Loucy (cell line): ENCODE measurements around the gene ABCB9.

Experiments
- H2AFZ ChIP-seq: fragments of 200-600 bp; sonication (generic); 2 replicates; pipeline ENCODE4 v1.6.0; 2016; ENCODE audit warnings: antibody characterized with exemption, mild to moderate bottlenecking, low read length, moderate library complexity
- H3F3A ChIP-seq: fragments of 200-600 bp; 2 replicates; pipeline ENCODE4 v1.6.0; 2016; ENCODE audit warnings: antibody characterized with exemption, low read depth, mild to moderate bottlenecking
- H3K27me3 ChIP-seq: fragments of 200-600 bp; sonication (generic); 2 replicates; pipeline ENCODE4 v1.6.1; 2014; ENCODE audit warnings: low read length, mild to moderate bottlenecking; ENCODE audit not compliant: insufficient read depth, poor library complexity, severe bottlenecking
- H3K36me3 ChIP-seq: fragments of 200-600 bp; sonication (generic); 2 replicates; pipeline ENCODE4 v1.6.1; 2016; ENCODE audit warnings: low read length; ENCODE audit not compliant: insufficient read depth
- H3K4me1 ChIP-seq: fragments of 200-600 bp; sonication (generic); 2 replicates; pipeline ENCODE4 v1.5.1; 2014; ENCODE audit warnings: low read length, mild to moderate bottlenecking; ENCODE audit not compliant: insufficient read depth, poor library complexity, severe bottlenecking
- H3K4me2 ChIP-seq: fragments of 200-600 bp; sonication (generic); 2 replicates; pipeline ENCODE4 v1.6.0; 2014; ENCODE audit warnings: antibody characterized with exemption, low read length, low read depth, mild to moderate bottlenecking; ENCODE audit not compliant: poor library complexity, severe bottlenecking
- H3K4me3 ChIP-seq: fragments of 200-600 bp; sonication (generic); 2 replicates; pipeline ENCODE4 v1.5.1; 2014; ENCODE audit warnings: low read length, mild to moderate bottlenecking, mixed read lengths; ENCODE audit not compliant: poor library complexity, severe bottlenecking
- H3K79me2 ChIP-seq: fragments of 200-600 bp; sonication (generic); 2 replicates; pipeline ENCODE4 v1.6.1; 2014; ENCODE audit warnings: low read length; ENCODE audit not compliant: insufficient read depth
- H3K9ac ChIP-seq: fragments of 200-600 bp; sonication (generic); 2 replicates; pipeline ENCODE4 v1.6.0; 2014; ENCODE audit warnings: mild to moderate bottlenecking, low read depth, low read length, moderate library complexity; ENCODE audit not compliant: poor library complexity, severe bottlenecking
- H3K9me2 ChIP-seq: fragments of 200-600 bp; sonication (generic); replicated peaks from 2 replicates; pipeline ENCODE4 v1.6.1; 2016; ENCODE audit warnings: low read depth, low read length, mixed read lengths
- H3K9me3 ChIP-seq: fragments of 200-600 bp; sonication (generic); 2 replicates; pipeline ENCODE4 v1.6.1; 2014; ENCODE audit warnings: mild to moderate bottlenecking, antibody characterized with exemption, low read length, low read depth; ENCODE audit not compliant: insufficient read depth
- H4K20me1 ChIP-seq: fragments of 200-600 bp; sonication (generic); 2 replicates; pipeline ENCODE4 v1.6.0; 2014; ENCODE audit warnings: antibody characterized with exemption, low read length, mild to moderate bottlenecking; ENCODE audit not compliant: insufficient read depth, poor library complexity, severe bottlenecking
- EZH2phosphoT487 ChIP-seq: fragments of 200-600 bp; IDR thresholded peaks from 2 replicates; pipeline ENCODE4 v1.6.1; 2018; ENCODE audit warnings: antibody characterized with exemption, mild to moderate bottlenecking, moderate library complexity, borderline replicate concordance
- TF ChIP-seq, protein P1 (sequence below): fragments of 200-600 bp; sonication (generic); conservative IDR thresholded peaks from 2 replicates; pipeline ENCODE4 v1.5.1; 2014; ENCODE audit warnings: mild to moderate bottlenecking, antibody characterized with exemption, low read length

Gene ABCB9

DNA sequence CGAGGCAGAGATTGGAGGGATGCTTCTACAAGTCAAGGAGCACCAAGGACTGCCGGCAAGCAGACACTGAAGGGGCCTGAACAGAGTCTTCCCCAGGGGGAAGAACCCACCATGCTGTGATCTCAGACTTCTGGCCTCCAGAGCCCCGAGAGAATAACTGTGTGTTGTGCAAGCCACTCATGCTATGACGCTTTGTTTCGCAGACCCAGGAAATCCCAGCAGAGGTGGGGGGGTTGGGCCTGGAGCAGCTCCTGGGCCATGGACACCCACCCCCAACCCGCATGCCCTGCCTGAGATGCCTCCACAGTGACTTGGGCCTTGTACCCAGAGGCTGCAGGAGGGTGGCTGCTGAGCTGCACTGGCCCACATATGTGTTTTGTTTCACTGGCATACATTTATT, 45.4 kb upstream of the ABCB9 start:
- Histone ChIP-seq H3K9me2 (no peaks in the 10 kb centered on the region), H3K27me3 (no peaks in the 10 kb centered on the region), H3K4me3 (no peak overlapping the region), H3K36me3 (no peaks in the 10 kb centered on the region), H4K20me1 (no peaks in the 10 kb centered on the region), H2AFZ (no peak overlapping the region), H3K9ac (no peak overlapping the region), H3K9me3 (no peaks in the 10 kb centered on the region), H3K4me1 (no peaks in the 10 kb centered on the region), H3K4me2 (no peak overlapping the region), H3K79me2 (no peaks in the 10 kb centered on the region), H3F3A (no peaks in the 10 kb centered on the region)
- TF ChIP-seq EZH2phosphoT487 = no peak
- TF ChIP-seq, protein P1, sequence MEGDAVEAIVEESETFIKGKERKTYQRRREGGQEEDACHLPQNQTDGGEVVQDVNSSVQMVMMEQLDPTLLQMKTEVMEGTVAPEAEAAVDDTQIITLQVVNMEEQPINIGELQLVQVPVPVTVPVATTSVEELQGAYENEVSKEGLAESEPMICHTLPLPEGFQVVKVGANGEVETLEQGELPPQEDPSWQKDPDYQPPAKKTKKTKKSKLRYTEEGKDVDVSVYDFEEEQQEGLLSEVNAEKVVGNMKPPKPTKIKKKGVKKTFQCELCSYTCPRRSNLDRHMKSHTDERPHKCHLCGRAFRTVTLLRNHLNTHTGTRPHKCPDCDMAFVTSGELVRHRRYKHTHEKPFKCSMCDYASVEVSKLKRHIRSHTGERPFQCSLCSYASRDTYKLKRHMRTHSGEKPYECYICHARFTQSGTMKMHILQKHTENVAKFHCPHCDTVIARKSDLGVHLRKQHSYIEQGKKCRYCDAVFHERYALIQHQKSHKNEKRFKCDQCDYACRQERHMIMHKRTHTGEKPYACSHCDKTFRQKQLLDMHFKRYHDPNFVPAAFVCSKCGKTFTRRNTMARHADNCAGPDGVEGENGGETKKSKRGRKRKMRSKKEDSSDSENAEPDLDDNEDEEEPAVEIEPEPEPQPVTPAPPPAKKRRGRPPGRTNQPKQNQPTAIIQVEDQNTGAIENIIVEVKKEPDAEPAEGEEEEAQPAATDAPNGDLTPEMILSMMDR = no peak

DNA sequence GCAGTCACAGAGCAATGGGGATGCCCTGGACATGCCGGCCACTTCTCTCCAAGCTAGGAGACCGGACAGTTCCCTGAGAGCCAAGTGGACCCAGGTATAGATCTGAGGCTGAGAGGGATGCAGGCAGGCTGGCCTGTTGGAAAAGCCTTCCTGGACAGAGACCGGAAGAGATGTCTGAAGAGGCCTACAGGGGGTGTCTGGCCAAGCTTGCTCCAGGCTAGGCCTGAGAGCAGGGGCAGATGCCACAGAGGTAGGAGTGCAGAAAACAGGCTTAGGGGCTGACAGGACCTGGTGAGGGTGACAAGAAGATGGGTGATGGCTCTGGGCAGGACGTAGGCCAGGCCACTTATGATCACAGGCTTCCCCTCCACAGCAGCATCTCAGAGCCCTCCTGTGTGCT, 44.4 kb upstream of the ABCB9 start:
- H3K79me2 ChIP-seq = no peaks in the 10 kb centered on the region
- no peaks in the 10 kb centered on the region for H4K20me1 ChIP-seq
- no peaks in the 10 kb centered on the region for H3F3A ChIP-seq
- TF ChIP-seq, protein P1 = no peak
- TF ChIP-seq EZH2phosphoT487 = no peak
- H3K9me2 ChIP-seq = no peaks in the 10 kb centered on the region
- no peaks in the 10 kb centered on the region for H3K9me3 ChIP-seq
- no peak overlapping the region for H2AFZ ChIP-seq
- H3K27me3 ChIP-seq = no peaks in the 10 kb centered on the region
- no peaks in the 10 kb centered on the region for H3K4me1 ChIP-seq
- no peak overlapping the region for H3K4me3 ChIP-seq
- H3K9ac ChIP-seq = no peak overlapping the region
- no peaks in the 10 kb centered on the region for H3K36me3 ChIP-seq
- H3K4me2 ChIP-seq = no peak overlapping the region

DNA sequence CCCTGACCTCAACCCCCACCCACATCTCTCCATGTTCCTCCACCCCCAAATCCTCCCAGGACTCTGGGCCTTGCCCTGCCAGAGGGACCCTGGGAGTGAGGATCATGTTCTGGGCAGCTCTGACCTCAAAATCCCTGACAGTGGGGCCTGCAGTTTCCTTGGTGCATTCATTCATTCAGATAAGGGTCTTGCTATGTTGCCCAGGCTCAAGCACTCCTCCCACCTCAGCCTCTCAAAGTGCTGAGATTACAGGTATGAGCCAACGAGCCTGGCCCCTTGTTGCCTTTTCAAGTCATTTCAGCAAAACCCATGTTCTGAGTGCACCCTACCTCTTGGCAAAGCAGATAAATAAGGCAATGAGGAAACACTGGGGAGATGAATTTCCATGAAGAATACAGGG, 43.8 kb upstream of the ABCB9 start:
- H4K20me1 ChIP-seq = no peaks in the 10 kb centered on the region
- H3K4me2 ChIP-seq = no peak overlapping the region
- no peaks in the 10 kb centered on the region for H3F3A ChIP-seq
- no peaks in the 10 kb centered on the region for H3K9me2 ChIP-seq
- no peak overlapping the region for H3K4me3 ChIP-seq
- H2AFZ ChIP-seq = no peak overlapping the region
- TF ChIP-seq EZH2phosphoT487 = no peak
- TF ChIP-seq, protein P1 = no peak
- H3K4me1 ChIP-seq = no peaks in the 10 kb centered on the region
- no peaks in the 10 kb centered on the region for H3K27me3 ChIP-seq
- H3K9ac ChIP-seq = no peak overlapping the region
- H3K79me2 ChIP-seq = no peaks in the 10 kb centered on the region
- H3K9me3 ChIP-seq = no peaks in the 10 kb centered on the region
- H3K36me3 ChIP-seq = no peaks in the 10 kb centered on the region
